Erythroblast (primary cell): ENCODE measurements around the gene SOCS1.

ENCODE experiments used
- GATA1 ChIP-seq: IDR thresholded peaks from 2 replicates; pipeline ENCODE4 v1.6.1; 2011; ENCODE audit warnings: low read depth, mild to moderate bottlenecking, control low read depth, low read length, moderate library complexity
- POLR2A ChIP-seq: IDR thresholded peaks from 2 replicates; pipeline ENCODE4 v1.6.1; 2011; ENCODE audit warnings: mild to moderate bottlenecking, low read length

- TF ChIP-seq POLR2A (no peak), GATA1 (no peak)
These were observed 7.9 kb downstream of the SOCS1 start for GRCh38 chr16:11248133-11248532.
